SU-DHL-6 (cell line): ENCODE results near the gene CTTNBP2NL.

Source experiments
- H2AFZ ChIP-seq: fragments of 200-600 bp; sonication (generic); 2 replicates; pipeline ENCODE4 v1.6.1; 2014; ENCODE audit warnings: low read depth, mild to moderate bottlenecking, moderate library complexity, mixed read lengths, antibody characterized with exemption, low read length; ENCODE audit not compliant: severe bottlenecking
- H3F3A ChIP-seq: fragments of 200-600 bp; shearing (Covaris generic); 2 replicates; pipeline ENCODE4 v1.6.0; 2016; ENCODE audit warnings: antibody characterized with exemption, mild to moderate bottlenecking; ENCODE audit not compliant: insufficient read depth
- H3K27ac ChIP-seq: fragments of 200-600 bp; sonication (generic); 2 replicates; pipeline ENCODE4 v1.5.1; 2016; ENCODE audit warnings: low read depth, mild to moderate bottlenecking, low read length, moderate library complexity, mixed read lengths
- H3K27me3 ChIP-seq: fragments of 200-600 bp; sonication (generic), shearing (Covaris generic); 2 replicates; pipeline ENCODE4 v1.6.0; 2014; ENCODE audit warnings: mild to moderate bottlenecking, low read length
- H3K36me3 ChIP-seq: fragments of 200-600 bp; sonication (generic); 2 replicates; pipeline ENCODE4 v1.6.1; 2014; ENCODE audit warnings: mild to moderate bottlenecking, low read length, mixed read lengths
- H3K4me2 ChIP-seq: fragments of 300-600, 200-600 bp; shearing (Covaris generic), sonication (generic); 2 replicates; pipeline ENCODE4 v1.6.0; 2014; ENCODE audit warnings: low read length, low read depth, mild to moderate bottlenecking; ENCODE audit not compliant: poor library complexity, severe bottlenecking
- H3K4me3 ChIP-seq: fragments of 200-600 bp; sonication (generic); 2 replicates; pipeline ENCODE4 v1.5.1; 2014; ENCODE audit warnings: antibody characterized with exemption, low read length, mild to moderate bottlenecking, mixed read lengths; ENCODE audit not compliant: insufficient read depth, poor library complexity, severe bottlenecking
- H3K79me2 ChIP-seq: fragments of 200-600 bp; sonication (generic); 2 replicates; pipeline ENCODE4 v1.6.1; 2014; ENCODE audit warnings: mild to moderate bottlenecking, low read length, moderate library complexity; ENCODE audit not compliant: insufficient read depth
- H3K9ac ChIP-seq: fragments of 200-600 bp; sonication (generic); 2 replicates; pipeline ENCODE4 v1.7.0; 2014; ENCODE audit warnings: mild to moderate bottlenecking, low read length
- H3K9me2 ChIP-seq: fragments of 200-600 bp; sonication (generic); replicated peaks from 2 replicates; pipeline ENCODE4 v1.6.1; 2014; ENCODE audit warnings: low read length; ENCODE audit not compliant: insufficient read depth
- H3K9me3 ChIP-seq: fragments of 200-600 bp; sonication (generic); 2 replicates; pipeline ENCODE4 v1.6.1; 2014; ENCODE audit warnings: low read length, mixed read lengths; ENCODE audit not compliant: insufficient read depth
- H4K20me1 ChIP-seq: fragments of 200-600 bp; sonication (generic); 2 replicates; pipeline ENCODE4 v1.6.1; 2014; ENCODE audit warnings: low read depth, mild to moderate bottlenecking, antibody characterized with exemption, low read length, moderate library complexity, mixed read lengths
- CTCF ChIP-seq: fragments of 200-600 bp; sonication (generic); IDR thresholded peaks from one replicate; pipeline ENCODE4 v1.5.1; 2017; ENCODE audit warnings: antibody characterized with exemption, mild to moderate bottlenecking, low read length, moderate library complexity; ENCODE audit not compliant: insufficient read depth, poor library complexity, severe bottlenecking
- EZH2phosphoT487 ChIP-seq: fragments of 200-600 bp; sonication (generic), shearing (Covaris generic); conservative IDR thresholded peaks from 2 replicates; pipeline ENCODE4 v1.6.1; 2018; ENCODE audit warnings: mild to moderate bottlenecking, antibody characterized with exemption, low read length, moderate library complexity, mixed read lengths

The CTTNBP2NL gene

GRCh38 chr1:112381324-112382076 lies 14.5 kb upstream of the CTTNBP2NL start:
- Histone ChIP-seq H3K9me2 (no peaks in the 10 kb centered on the region), H3K9ac (no peak overlapping the region), H3K9me3 (no peaks in the 10 kb centered on the region), H2AFZ (no peak overlapping the region), H3K4me2 (no peak overlapping the region), H3K36me3 (no peaks in the 10 kb centered on the region), H3K27ac (no peak overlapping the region), H4K20me1 (no peaks in the 10 kb centered on the region), H3K27me3 (no peaks in the 10 kb centered on the region), H3K4me3 (no peak overlapping the region), H3K79me2 (no peaks in the 10 kb centered on the region), H3F3A (no peaks in the 10 kb centered on the region)
- TF ChIP-seq EZH2phosphoT487 (no peak), CTCF (no peak)

DNA sequence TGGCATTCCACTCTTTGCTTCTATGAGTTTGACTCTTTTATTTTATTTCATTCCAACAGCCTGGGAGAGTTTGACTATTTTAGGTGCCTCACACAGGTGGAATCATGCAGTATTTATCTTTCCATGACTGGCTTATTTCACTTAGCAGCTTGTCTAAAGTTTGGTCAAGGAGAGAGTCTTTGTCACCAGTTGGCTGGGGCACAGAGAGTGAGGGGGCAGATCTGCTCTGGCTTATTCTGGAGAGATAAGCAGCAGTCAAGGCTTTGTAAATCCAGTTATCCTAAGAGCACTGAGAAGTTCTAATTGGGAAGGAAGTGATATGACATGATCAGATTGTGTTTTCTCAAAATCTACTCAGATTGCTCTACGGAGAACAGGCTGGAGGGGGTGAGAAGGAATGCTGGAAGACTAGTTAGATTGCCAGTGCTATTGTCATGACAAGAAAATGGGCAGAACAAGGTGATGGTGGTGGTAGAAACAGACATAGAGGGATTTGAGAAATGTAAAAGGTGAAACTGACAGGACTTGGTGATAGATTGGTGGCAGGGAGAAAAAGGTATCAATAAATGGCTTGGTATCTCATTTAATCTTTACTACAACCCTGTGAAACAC lies 12.1 kb upstream of the CTTNBP2NL start:
- Histone ChIP-seq H3K36me3 (no peaks in the 10 kb centered on the region), H3K4me3 (no peak overlapping the region), H3F3A (no peaks in the 10 kb centered on the region), H3K9me3 (no peaks in the 10 kb centered on the region), H3K27ac (no peak overlapping the region), H2AFZ (no peak overlapping the region), H3K79me2 (no peaks in the 10 kb centered on the region), H3K4me2 (no peak overlapping the region), H3K9ac (no peak overlapping the region), H4K20me1 (no peaks in the 10 kb centered on the region), H3K27me3 (no peaks in the 10 kb centered on the region), H3K9me2 (no peaks in the 10 kb centered on the region)
- TF ChIP-seq EZH2phosphoT487 (no peak), CTCF (no peak)

DNA sequence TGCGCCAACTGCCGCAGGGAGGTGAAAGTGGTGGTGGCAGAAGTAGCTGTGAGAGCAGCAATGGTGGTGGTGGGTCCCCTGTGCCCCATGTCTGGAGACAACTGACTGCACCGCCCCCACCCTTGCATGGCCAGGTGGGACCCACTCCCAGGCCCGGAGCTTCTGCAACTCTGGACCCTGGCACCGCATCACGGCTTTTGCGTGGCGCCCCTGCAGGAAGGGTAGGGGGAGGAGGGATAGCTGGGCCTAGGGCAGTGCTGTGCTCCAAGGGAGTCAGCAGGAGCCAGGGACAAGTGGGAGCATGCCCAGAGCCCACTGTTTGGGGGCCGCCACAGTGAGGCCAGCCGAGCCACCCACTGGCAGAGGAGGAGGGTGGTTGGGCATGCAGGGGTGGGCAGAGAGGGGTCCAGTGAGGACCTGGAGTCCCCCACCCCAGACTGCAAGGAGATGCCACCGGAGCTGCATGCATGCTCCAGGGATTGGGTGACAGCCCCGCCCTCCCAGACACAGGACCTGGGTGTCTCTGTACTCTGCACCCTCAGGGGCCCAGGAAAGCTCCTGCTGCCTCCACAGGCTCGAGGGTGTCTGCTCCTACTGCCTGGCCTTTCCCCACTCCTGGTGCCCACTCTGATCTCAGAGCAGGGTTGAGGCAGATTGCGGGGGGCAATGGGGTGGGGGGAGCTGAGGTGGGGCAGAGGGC lies 9.8 kb upstream of the CTTNBP2NL start:
- Histone ChIP-seq H4K20me1 (no peaks in the 10 kb centered on the region), H3K79me2 (no peaks in the 10 kb centered on the region), H3K9ac (no peak overlapping the region), H3K36me3 (no peaks in the 10 kb centered on the region), H3K27ac (no peak overlapping the region), H2AFZ (no peak overlapping the region), H3K4me3 (no peak overlapping the region), H3F3A (no peaks in the 10 kb centered on the region), H3K27me3 (no peaks in the 10 kb centered on the region), H3K4me2 (no peak overlapping the region), H3K9me2 (no peaks in the 10 kb centered on the region), H3K9me3 (no peaks in the 10 kb centered on the region)
- TF ChIP-seq CTCF (no peak), EZH2phosphoT487 (no peak)
